Hematopoietic multipotent progenitor cell treated with erythropoietin and hydrocortisone succinate and interleukin-3 and kit ligand, for 4 days (in vitro differentiated cells): ENCODE measurements around the gene PITPNM1.
A peak's percentile ranks its signal among the peaks of the same experiment; 100 is the strongest.
"Not testable (repeated sequence)": the region's sequence is repeated elsewhere in the genome, so short reads cannot be mapped to it uniquely, and the experiment has no call there.

ENCODE experiments used
- DNase-seq: peaks from one replicate; pipeline ENCODE4 v3.0.0-alpha.2; 2015

The PITPNM1 gene

DNA sequence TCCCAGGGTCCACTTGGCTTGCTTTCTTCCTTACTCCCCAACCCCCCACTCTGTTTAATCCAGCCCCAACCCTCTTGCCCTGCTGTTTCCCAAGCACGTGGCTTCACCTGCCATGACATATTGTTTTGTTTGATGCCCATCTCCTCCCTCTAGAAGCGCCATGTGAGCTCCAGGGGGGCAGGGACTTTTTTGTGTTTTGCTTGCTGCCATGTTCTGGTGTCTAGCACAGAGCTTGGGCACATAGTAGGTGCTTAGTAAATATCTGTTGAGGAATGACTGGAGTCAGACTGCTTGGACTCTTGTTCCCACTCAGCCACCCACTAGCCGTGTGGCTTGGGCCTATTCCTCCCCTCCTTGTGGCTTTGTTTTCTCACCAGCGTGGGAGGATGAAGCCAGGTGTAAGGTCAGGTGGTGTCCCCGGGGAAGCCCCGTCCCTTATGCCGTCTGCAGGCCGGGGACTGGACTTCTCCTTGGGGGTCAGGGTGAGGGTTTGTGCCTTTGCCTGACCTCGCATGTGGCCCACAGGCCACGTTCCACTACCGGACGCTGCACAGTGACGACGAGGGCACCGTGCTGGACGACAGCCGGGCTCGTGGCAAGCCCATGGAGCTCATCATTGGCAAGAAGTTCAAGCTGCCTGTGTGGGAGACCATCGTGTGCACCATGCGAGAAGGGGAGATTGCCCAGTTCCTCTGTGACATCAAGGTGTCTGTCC, 18.5 kb downstream of the PITPNM1 start:
- DNase-seq: no peak

GRCh38 chr11:67485873-67486361, 19.2 kb downstream of the PITPNM1 start:
- DNase-seq: not testable (repeated sequence)

DNA sequence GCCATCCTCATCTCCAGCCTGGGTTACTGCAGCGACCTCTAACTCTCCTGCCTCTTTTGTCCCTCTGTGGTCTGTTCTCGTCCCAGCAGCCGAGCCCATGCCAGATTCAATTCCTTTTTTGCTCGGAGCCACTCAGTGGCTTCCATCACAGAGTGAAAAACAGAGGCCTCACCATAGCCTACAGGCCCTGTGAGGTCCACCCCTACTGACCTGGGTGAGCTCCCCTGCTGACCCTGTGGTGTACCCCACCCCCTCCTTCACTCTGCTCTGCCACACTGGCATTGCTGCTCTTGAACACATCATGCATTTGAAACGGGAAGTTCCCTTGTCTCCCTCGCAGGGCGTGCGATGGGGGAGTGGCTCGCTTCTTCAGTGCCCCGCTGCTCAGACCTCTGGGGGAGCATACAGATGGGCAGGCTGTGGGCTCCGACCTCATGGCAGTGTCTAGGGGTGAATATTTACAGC, 20.3 kb downstream of the PITPNM1 start:
- peak; percentile 85 for DNase-seq

GRCh38 chr11:67483831-67484665, 21.1 kb downstream of the PITPNM1 start:
- peak; percentile 39 for DNase-seq

GRCh38 chr11:67482827-67483798, 22.1 kb downstream of the PITPNM1 start, which contains the start of gene AIP:
Gene AIP (plus strand): TSS chr11:67483026. CDS start chr11:67483159, 133 bp downstream.
- DNase-seq: peak; percentile 99

DNA sequence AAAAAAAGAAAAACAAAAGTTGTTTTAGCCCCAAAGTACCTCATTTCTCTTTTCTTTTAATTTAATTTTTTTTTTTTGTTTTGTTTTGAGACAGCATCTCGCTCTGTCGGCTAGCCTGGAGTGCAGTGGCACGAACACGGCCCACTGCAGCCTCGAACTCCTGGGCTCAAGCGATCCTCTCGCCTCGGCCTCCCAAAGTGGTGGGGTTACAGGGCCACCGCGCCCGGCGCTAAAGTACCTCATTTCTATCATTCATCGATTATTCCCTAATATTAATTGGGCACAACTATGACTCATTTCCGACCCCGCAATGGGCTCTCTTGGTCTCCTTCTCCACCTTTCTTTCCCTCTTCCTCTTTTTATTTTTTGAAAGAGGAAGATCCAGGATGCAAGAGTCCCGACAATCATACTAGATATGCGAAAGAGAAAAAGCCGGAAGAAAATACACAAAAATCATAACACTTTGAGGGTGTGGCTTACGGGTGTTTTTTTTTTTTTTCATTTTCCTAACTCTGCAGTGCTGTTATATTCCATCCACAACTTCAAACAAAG, 22.8 kb downstream of the PITPNM1 start:
- no peak for DNase-seq

DNA sequence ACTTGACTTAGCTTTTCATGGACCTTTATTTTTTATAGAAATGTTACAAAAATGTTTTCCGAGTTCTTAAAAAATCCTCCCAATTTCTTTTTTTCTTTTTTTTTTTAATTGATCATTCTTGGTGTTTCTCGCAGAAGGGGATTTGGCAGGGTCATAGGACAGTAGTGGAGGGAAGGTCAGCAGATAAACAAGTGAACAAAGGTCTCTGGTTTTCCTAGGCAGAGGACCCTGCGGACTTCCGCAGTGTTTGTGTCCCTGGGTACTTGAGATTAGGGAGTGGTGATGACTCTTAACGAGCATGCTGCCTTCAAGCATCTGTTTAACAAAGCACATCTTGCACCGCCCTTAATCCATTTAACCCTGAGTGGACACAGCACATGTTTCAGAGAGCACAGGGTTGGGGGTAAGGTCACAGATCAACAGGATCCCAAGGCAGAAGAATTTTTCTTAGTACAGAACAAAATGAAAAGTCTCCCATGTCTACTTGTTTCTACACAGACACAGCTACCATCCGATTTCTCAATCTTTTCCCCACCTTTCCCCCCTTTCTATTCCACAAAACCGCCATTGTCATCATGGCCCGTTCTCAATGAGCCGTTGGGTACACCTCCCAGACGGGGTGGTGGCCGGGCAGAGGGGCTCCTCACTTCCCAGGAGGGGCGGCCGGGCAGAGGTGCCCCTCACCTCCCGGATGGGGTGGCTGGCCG, 27.7 kb downstream of the PITPNM1 start:
- not testable (repeated sequence) for DNase-seq

- DNase-seq: not testable (repeated sequence)
These were observed 28.5 kb downstream of the PITPNM1 start for GRCh38 chr11:67476692-67477091.

DNA sequence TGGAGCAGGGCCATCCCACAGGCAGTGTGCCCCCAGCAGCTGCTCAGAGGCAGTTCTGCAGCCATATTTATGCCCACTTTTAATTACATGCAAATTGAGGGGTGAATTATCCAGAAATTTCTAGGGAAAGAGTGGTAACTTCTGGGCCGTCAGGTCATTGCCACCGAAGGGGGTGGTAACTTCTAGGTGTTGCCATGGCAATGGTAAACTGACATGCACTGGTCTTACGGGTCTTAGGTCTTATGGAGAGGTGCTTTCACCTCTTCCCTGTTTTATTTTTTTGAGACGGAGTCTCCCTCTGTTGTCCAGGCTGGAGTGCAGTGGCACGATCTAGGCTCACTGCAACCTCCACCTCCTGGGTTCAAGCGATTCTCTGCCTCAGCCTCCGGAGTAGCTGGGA, 32.3 kb downstream of the PITPNM1 start:
- no peak for DNase-seq

GRCh38 chr11:67470337-67471002, 34.7 kb downstream of the PITPNM1 start:
- no peak for DNase-seq

DNA sequence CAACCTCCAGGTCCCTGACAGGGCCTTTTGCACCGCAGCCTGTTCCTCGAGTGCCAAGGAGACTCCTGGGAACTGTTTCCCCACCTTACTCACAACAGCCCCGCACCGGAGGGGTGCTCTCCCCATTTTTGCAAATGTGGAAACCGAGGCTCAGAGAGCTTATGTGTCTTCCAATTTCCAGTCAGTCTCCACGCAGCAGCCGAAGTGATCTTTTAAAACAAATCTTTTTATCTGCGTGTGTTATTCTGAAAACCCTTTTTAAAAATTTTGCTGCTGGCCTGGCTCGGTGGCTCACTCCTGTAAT, 35.7 kb downstream of the PITPNM1 start:
- DNase-seq: no peak

GRCh38 chr11:67468759-67469507, 36.2 kb downstream of the PITPNM1 start, which contains the start of gene TMEM134:
Gene TMEM134 (minus strand): TSS chr11:67469251. CDS start chr11:67469192, 59 bp downstream.
- peak; percentile 97 for DNase-seq

DNA sequence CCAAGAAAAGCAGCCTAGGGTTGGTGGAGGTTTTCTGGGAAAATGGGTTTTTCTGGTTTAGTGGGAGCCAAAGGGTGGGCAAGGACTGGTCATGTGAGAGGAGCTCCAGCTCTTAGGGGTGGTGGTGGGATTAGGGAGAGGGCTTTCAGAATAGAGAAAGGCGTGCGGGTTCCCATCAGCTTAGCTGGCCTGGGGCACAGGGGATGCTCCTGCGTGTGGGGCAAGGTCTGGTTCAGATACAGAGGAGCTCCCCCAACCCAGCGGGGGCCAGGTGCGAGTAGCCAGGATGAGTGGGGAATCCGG, 36.8 kb downstream of the PITPNM1 start:
- DNase-seq: no peak

DNA sequence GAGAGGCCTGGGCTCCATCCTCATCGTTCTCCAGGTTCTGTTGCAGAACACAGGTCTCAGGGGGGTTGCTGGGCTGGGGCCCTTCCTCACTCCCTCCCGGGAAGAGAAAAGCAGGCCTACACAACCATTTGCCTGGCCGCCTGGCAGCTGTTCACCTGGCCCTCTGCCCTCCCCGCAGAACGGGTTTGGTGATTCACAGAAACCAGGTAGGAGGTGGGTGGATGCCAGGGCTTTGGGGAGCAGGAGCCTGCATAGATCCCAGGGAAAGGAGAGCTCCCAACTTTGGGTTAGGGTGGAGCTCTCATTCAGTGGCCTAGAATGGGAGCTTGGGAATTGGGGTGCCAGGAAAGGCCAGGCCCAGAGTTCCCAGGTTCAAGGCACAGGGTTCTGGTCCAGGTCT, 37.1 kb downstream of the PITPNM1 start:
- no peak for DNase-seq

DNA sequence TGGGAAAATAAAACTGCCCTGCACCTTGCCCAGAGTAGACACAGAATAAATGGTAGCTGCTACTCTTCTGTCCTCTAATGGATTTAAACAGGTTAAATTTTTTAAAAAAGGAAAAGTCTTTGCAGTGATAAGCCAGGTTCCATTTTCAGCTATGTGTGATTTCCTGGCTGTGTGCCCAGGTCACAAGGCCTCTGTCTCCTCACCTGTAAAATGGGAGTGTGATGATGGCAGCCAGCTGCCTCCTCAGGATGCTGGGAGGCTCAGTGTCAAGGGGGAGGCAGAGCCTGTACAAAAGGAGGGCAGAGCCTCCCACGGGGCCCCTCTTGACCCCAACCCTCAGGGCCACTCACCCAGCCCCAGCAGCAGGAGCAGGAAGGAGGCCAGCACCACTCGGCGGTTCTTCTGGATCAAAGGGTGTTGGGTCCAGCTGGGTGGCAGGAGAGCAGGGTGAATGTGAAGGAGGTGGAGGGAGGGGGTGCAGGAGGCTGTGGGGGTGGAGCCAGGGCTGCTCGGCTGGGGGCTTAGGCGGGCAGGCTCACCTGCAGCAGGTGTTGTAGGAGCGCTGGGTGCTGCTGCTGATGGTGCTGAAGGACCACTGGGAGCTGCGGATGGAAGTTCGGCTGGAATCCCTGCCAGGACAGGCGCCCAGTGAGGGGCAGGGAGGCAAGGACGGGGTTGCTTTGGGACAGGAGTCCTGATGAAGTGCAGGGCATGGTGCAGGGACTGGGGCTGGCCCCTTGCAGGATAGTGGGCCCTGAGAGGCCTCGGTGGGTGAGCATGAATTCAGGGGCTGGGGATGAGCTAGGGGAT, 38.0 kb downstream of the PITPNM1 start:
- DNase-seq: no peak

DNA sequence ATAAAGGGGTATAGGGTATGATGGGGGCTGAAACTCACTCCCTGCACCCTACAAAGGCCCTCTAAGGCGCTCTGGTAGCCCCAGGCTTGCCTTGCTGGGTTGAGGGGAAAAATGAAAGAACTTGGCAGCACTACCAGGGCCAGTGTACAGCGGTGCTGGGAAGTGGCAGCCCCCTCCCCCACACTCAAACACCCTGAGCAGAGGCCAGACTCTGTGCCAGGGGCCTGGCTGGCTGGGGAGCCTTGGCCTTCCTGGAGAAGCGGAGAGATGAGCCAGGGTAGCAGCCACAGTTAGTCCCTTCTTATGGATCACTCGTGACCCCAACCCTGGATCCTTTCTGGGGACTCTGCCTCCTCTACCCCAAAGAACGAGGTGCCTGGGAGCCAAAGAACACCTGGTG, 38.8 kb downstream of the PITPNM1 start:
- no peak for DNase-seq

GRCh38 chr11:67465530-67465929, 39.6 kb downstream of the PITPNM1 start:
- not testable (repeated sequence) for DNase-seq

GRCh38 chr11:67465189-67465510, 40.0 kb downstream of the PITPNM1 start:
- no peak for DNase-seq

- peak; percentile 95 for DNase-seq
These were observed 40.6 kb downstream of the PITPNM1 start for GRCh38 chr11:67464411-67465188.
